Activated CD8-positive, alpha-beta memory T cell treated with anti-CD3 and anti-CD28 coated beads, Interleukin-2, amount 10 ng/mL, durations not matched to agents 7 days and 5 days (primary cell): ENCODE data around the gene ACTR10. TPM values are rescaled to one million over a fixed set of nuclear protein-coding genes. Genes with fewer than 3 reads are reported as not detected.
"Not testable (repeated sequence)": the region's sequence is repeated elsewhere in the genome, so short reads cannot be mapped to it uniquely, and the experiment has no call there.

Source experiments
- ATAC-seq: fragments of 150-1000 bp; cut with Tn5 transposase; one replicate; pipeline ENCODE4 v1.10.0; 2021; ENCODE audit warnings: moderate library complexity
- CTCF ChIA-PET: fragments of 350-600 bp; sonication (Branson Sonifier 250); formaldehyde crosslinking; loops from one replicate; lab custom pipeline; 2021; ENCODE audit warnings: antibody characterized with exemption; lab: Charles Lee
- DNase-seq: peaks from one replicate; pipeline ENCODE4 v3.0.0-alpha.2; 2020
- H3K27ac Mint-ChIP-seq: one replicate; pipeline ENCODE4 v1.8.0; 2021; ENCODE audit warnings: mild to moderate bottlenecking, mixed read lengths
- H3K27me3 Mint-ChIP-seq: one replicate; pipeline ENCODE4 v1.8.0; 2021; ENCODE audit warnings: mixed read lengths
- H3K36me3 Mint-ChIP-seq: one replicate; pipeline ENCODE4 v1.8.0; 2021; ENCODE audit warnings: mild to moderate bottlenecking, mixed read lengths
- H3K4me1 Mint-ChIP-seq: one replicate; pipeline ENCODE4 v1.8.0; 2021; ENCODE audit warnings: mixed read lengths
- H3K4me3 Mint-ChIP-seq: one replicate; pipeline ENCODE4 v1.8.0; 2021; ENCODE audit warnings: mild to moderate bottlenecking, moderate library complexity, mixed read lengths
- H3K9me3 Mint-ChIP-seq: one replicate; pipeline ENCODE4 v1.8.0; 2022; ENCODE audit warnings: low read depth, mixed read lengths
- total RNA-seq, 2 experiments: library from RNA; stranded (reverse); gene quantifications; one replicate each; pipeline ENCODE4 v1.2.3, GENCODE V29; 2021

ACTR10 gene
- total RNA-seq, 2 experiments from 2014 or later = 36.5 to 40.2 TPM

DNA sequence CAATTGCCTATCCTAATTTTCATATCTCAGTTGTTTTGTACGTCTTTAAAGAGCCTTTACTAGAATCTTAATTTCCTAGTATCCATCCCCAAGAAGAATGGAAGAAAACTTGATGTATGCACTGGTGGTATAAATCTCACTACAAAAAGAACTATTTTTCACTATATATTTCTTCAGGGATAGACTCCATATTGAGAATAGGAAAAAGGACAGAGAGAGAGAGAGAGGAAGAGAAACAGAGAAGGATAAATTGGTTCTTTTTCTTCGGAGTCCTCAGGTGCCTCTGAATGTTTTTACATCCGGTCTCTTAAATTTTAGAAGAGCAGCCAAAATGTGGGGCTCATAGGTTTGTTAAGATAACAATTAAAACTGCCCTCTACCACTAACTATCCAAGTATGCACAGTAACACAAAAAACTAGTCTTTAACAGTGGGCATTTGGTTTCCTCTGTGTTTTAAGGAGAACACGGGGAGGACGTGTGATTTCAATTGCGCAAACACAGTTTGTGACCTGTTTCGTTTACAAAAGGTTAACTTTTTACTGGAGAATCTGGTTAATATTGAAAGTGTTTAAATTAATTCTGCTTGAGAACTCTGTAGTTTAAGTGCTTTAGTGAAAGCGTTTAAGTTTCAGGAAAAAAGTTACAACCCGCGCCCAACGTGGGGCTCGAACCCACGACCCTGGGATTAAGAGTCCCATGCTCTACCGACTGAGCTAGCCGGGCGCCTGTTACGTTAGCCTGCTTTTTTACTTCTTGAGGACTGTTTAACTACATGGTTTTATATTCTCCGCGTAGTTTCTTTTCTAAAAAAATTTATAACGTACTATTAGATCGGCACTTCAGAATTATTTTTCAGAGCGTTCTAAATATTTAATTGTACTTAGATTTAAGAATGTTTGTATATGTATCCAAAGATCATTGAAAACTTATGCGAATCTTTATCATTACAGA, 39.6 kb downstream of the ACTR10 start:
- Mint-ChIP-seq H3K4me1 (peaks cover 28% of the 10 kb centered on the region), H3K9me3 (no peaks in the 10 kb centered on the region), H3K36me3 (no peaks in the 10 kb centered on the region), H3K27ac (no peak overlapping the region), H3K27me3 (no peaks in the 10 kb centered on the region), H3K4me3 (no peak overlapping the region)
- peak; percentile 28 for ATAC-seq
- peak; percentile 84 for DNase-seq
- CTCF ChIA-PET = interaction anchor here (1.8 kb wide), 1 partner anchor 40 kb away, joined by 7 read pairs; the partner anchor contains the start of gene ACTR10

GRCh38 chr14:58243790-58244555, 44.0 kb downstream of the ACTR10 start:
- H3K36me3 Mint-ChIP-seq = peaks cover 18% of the 10 kb centered on the region
- DNase-seq (no peak), ATAC-seq (peak; percentile 30)
- H3K27ac Mint-ChIP-seq = peak overlapping the region; percentile 98
- peak overlapping the region; percentile 85 for H3K4me3 Mint-ChIP-seq
- CTCF ChIA-PET = interaction anchor here (0.9 to 2.2 kb wide), 4 partner anchors 44 to 183 kb away, joined by 3 to 8 read pairs (median 4); partner anchors contain the start of genes ACTR10, ARID4A, KIAA0586 and TIMM9
- H3K27me3 Mint-ChIP-seq = no peaks in the 10 kb centered on the region
- H3K4me1 Mint-ChIP-seq = peaks cover 49% of the 10 kb centered on the region
- no peaks in the 10 kb centered on the region for H3K9me3 Mint-ChIP-seq

DNA sequence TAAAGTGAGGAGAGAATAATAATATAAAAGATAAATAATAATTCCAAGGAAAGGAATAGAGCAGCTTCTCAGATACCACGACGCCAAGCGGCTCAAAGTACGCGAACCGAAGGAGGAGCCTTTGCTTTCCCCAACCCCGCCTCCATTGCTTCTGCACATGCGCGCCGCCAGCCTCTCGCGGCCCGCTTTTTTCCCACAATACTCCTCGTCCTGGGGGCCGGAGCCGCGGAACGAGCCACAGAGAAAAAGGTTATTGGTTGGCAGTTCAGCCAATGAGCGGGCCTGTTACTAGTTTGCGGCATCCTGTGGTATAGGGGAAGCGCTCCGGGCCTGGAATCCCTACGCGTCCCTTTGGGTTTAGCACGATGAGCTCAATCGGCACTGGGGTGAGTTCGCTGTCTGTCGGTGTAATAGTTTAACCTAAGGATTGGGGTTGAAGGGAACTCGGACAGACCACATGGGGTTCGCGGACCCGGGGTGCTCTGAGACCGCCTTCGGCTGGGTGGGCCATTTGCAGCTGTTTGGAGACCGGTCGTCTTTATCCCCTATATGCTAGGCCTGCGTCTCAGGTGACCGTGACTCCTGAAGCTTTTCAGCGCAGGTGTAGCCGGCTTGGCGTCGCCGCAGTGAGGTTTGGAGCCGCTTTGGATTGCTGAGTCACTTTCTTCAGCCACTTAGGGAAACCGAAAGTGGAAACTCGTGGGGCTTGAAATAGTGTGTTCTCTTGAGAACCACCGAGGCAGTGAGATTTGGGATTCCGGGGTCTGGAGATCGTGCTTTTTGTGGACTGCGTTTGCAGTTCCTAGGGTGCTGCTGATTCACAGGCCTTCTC, 44.8 kb downstream of the ACTR10 start, which contains the start of gene PSMA3:
Gene PSMA3 (plus strand): TSS at position 288 of the 832 bp plus-strand sequence. CDS start 78 bp downstream, at position 366.
- peak within 1 kb of the TSS; percentile 98 for H3K27ac Mint-ChIP-seq
- H3K36me3 Mint-ChIP-seq = peaks cover 19% of the 10 kb centered on the region
- DNase-seq = peak; percentile 98
- H3K9me3 Mint-ChIP-seq = no peaks in the 10 kb centered on the region
- H3K27me3 Mint-ChIP-seq = no peaks in the 10 kb centered on the region
- H3K4me3 Mint-ChIP-seq = peak within 1 kb of the TSS; percentile 85
- ATAC-seq = peak; percentile 92
- CTCF ChIA-PET = interaction anchor here (0.8 to 2.2 kb wide), 5 partner anchors 45 to 185 kb away, joined by 3 to 8 read pairs (median 3); partner anchors contain the start of genes ACTR10, ARID4A, KIAA0586 and TIMM9
- H3K4me1 Mint-ChIP-seq = peaks cover 48% of the 10 kb centered on the region

DNA sequence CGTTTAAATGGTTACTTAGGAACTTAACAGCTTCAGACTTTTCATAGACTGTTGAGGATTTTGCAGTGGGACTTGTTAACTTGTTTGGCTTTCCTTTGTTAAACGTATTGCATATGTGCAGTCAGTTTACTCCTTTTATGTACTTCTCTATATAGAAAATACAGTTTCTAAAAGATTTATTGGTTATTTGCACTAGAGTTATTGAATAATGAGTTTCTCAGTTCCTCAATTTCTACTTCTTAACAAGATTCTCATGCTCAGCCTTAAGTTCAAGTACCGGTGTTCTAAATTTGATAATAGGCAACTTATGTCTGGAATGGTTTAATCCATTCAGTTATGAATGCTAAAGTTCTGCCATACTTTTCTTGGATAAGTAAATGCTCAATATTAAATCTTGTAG, 45.6 kb downstream of the ACTR10 start:
- Mint-ChIP-seq H3K9me3 (no peaks in the 10 kb centered on the region), H3K4me3 (peak overlapping the region; percentile 85), H3K36me3 (peaks cover 25% of the 10 kb centered on the region), H3K4me1 (peaks cover 48% of the 10 kb centered on the region), H3K27ac (peak overlapping the region; percentile 98), H3K27me3 (no peaks in the 10 kb centered on the region)
- CTCF ChIA-PET = interaction anchor here (0.8 to 2.2 kb wide), 2 partner anchors 48 to 185 kb away, joined by 3 to 6 read pairs; no protein-coding TSS in a partner anchor
- DNase-seq (no peak), ATAC-seq (no peak)

DNA sequence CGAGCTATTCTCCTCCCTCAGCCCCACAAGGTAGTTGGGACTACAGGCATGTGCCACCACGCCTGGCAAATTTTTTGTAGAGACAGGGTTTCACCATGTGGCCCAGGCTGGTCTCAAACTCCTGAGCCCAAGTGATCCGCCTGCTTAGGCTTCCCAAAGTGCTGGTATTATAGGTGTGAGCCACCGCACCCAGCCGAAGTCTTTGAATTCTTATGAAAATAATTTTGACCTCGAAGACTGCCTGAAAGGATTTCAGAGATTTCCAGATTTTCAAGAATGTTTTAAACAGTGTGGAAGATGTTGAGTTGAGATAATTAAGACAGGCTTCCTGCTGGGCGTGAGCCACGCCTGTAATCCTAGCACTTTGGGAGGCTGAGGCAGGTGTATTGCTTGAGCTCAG, 49.7 kb downstream of the ACTR10 start:
- H3K4me3 Mint-ChIP-seq = no peak overlapping the region
- H3K4me1 Mint-ChIP-seq = peaks cover 43% of the 10 kb centered on the region
- DNase-seq (no peak), ATAC-seq (no peak)
- CTCF ChIA-PET = no interaction called here
- H3K27ac Mint-ChIP-seq = no peak overlapping the region
- no peaks in the 10 kb centered on the region for H3K27me3 Mint-ChIP-seq
- peaks cover 45% of the 10 kb centered on the region for H3K36me3 Mint-ChIP-seq
- H3K9me3 Mint-ChIP-seq = no peaks in the 10 kb centered on the region

- peaks cover 16% of the 10 kb centered on the region for H3K4me1 Mint-ChIP-seq
- no peak overlapping the region for H3K4me3 Mint-ChIP-seq
- H3K36me3 Mint-ChIP-seq = peaks cover 41% of the 10 kb centered on the region
- DNase-seq (no peak), ATAC-seq (no peak)
- H3K27me3 Mint-ChIP-seq = no peaks in the 10 kb centered on the region
- H3K9me3 Mint-ChIP-seq = no peaks in the 10 kb centered on the region
- H3K27ac Mint-ChIP-seq = no peak overlapping the region
- CTCF ChIA-PET = interaction anchor here (1.2 to 1.9 kb wide), 2 partner anchors 9 to 40 kb away, joined by 5 to 6 read pairs; partner anchors contain the start of gene ARID4A
Observed at GRCh38 chr14:58258156-58258555, 58.2 kb downstream of the ACTR10 start.

GRCh38 chr14:58262005-58262404, 62.1 kb downstream of the ACTR10 start:
- ATAC-seq, H3K4me1 Mint-ChIP-seq, H3K9me3 Mint-ChIP-seq, H3K27ac Mint-ChIP-seq, H3K4me3 Mint-ChIP-seq, DNase-seq, H3K27me3 Mint-ChIP-seq: not testable (repeated sequence)
- peaks cover 48% of the 10 kb centered on the region for H3K36me3 Mint-ChIP-seq
- CTCF ChIA-PET = interaction anchor here (1.8 kb wide), 1 partner anchor 10 kb away, joined by 7 read pairs; no protein-coding TSS in a partner anchor

DNA sequence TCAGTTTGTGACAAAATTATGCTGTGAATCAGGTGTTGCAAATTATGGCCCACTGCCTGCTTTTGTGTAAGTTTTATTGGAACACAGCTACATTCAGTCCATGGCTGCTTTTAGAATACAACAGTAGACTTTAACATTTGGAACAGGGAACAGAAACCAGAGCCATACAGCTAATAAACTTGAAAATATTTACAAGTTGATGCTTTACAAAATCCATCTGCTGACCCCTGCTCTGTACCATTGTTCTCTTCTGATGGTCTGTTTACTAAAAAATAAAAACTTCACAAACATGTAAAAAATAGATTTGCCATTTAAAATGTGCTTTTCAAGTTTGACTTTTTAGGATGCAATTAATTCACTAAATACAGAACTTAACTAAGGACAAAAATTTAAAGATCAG, 65.5 kb downstream of the ACTR10 start:
- Mint-ChIP-seq H3K36me3 (peaks cover 54% of the 10 kb centered on the region), H3K4me3 (no peak overlapping the region), H3K4me1 (peaks cover 5% of the 10 kb centered on the region), H3K27me3 (no peaks in the 10 kb centered on the region), H3K27ac (peak overlapping the region; percentile 24), H3K9me3 (no peaks in the 10 kb centered on the region)
- CTCF ChIA-PET = no interaction called here
- no peak for DNase-seq
- no peak for ATAC-seq

- ATAC-seq (no peak), DNase-seq (no peak)
- Mint-ChIP-seq H3K36me3 (peaks cover 64% of the 10 kb centered on the region), H3K27me3 (no peaks in the 10 kb centered on the region), H3K9me3 (no peaks in the 10 kb centered on the region), H3K4me3 (no peak overlapping the region), H3K4me1 (peaks cover 24% of the 10 kb centered on the region), H3K27ac (no peak overlapping the region)
- CTCF ChIA-PET = no interaction called here
Observed at GRCh38 chr14:58270628-58271027, 70.7 kb downstream of the ACTR10 start.

DNA sequence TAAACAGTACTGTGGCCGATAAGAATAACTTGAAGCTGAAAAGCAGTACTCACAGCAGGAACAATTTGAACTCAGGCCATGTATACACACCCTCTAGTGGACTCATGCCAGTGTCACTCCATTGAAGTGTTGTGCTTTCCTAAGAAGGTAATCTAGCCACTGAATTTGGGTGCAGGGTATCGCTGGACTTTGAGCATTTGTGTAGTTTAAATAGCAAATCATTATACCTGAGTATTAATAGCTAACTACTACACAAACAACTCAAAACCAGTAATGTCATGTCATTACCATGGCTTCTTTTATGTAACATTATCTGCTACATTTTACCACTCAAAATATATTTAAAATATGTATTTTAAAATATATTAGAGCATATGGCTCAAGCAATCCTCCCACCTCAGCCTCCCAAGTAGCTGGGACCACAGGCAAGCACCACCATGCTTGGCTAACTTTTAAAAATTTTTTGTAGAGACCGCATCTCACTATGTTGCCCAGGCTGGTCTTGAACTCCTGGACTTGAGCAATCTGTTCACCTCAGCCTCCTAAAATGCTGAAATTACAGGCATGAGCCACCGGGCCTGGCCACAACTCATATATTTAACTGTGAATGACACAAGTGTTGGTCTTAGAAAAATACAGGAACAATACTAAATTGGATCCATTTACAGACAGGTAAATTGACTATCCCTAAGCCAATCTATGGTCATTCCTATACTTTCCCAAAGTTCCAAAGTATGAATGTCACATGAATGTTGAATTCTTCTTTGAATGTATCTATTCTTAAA, 72.8 kb downstream of the ACTR10 start:
- no peaks in the 10 kb centered on the region for H3K27me3 Mint-ChIP-seq
- CTCF ChIA-PET = interaction anchor here (1.1 to 1.8 kb wide), 3 partner anchors 8 to 21 kb away, joined by 3 to 8 read pairs (median 7); no protein-coding TSS in a partner anchor
- H3K9me3 Mint-ChIP-seq = no peaks in the 10 kb centered on the region
- peaks cover 54% of the 10 kb centered on the region for H3K36me3 Mint-ChIP-seq
- no peak for DNase-seq
- ATAC-seq = no peak
- H3K4me1 Mint-ChIP-seq = peaks cover 33% of the 10 kb centered on the region
- H3K4me3 Mint-ChIP-seq = no peak overlapping the region
- H3K27ac Mint-ChIP-seq = no peak overlapping the region

GRCh38 chr14:58274881-58275280, 74.9 kb downstream of the ACTR10 start:
- Mint-ChIP-seq H3K9me3 (no peaks in the 10 kb centered on the region), H3K27me3 (no peaks in the 10 kb centered on the region), H3K36me3 (peaks cover 52% of the 10 kb centered on the region), H3K4me1 (peaks cover 37% of the 10 kb centered on the region), H3K4me3 (no peak overlapping the region), H3K27ac (peak overlapping the region; percentile 81)
- CTCF ChIA-PET = interaction anchor here (1.3 to 1.6 kb wide), 3 partner anchors 23 to 122 kb away, joined by 3 to 6 read pairs (median 4); partner anchors contain the start of gene ARID4A
- DNase-seq (no peak), ATAC-seq (peak; percentile 43)
